DND-41 (cell line): ENCODE measurements around the gene ATG13.

Experiments
- CTCF ChIP-seq: IDR thresholded peaks from 2 replicates; pipeline ENCODE4 v1.5.1; 2012; ENCODE audit warnings: borderline replicate concordance, low read length, moderate library complexity, mild to moderate bottlenecking; ENCODE audit not compliant: poor library complexity, severe bottlenecking; ENCODE audit errors: extremely low read depth
- EZH2 ChIP-seq: IDR thresholded peaks from 3 replicates; pipeline ENCODE4 v1.6.1; 2012; ENCODE audit warnings: borderline replicate concordance, low read depth, mild to moderate bottlenecking, moderate library complexity, low read length, inconsistent platforms; ENCODE audit not compliant: severe bottlenecking

DNA sequence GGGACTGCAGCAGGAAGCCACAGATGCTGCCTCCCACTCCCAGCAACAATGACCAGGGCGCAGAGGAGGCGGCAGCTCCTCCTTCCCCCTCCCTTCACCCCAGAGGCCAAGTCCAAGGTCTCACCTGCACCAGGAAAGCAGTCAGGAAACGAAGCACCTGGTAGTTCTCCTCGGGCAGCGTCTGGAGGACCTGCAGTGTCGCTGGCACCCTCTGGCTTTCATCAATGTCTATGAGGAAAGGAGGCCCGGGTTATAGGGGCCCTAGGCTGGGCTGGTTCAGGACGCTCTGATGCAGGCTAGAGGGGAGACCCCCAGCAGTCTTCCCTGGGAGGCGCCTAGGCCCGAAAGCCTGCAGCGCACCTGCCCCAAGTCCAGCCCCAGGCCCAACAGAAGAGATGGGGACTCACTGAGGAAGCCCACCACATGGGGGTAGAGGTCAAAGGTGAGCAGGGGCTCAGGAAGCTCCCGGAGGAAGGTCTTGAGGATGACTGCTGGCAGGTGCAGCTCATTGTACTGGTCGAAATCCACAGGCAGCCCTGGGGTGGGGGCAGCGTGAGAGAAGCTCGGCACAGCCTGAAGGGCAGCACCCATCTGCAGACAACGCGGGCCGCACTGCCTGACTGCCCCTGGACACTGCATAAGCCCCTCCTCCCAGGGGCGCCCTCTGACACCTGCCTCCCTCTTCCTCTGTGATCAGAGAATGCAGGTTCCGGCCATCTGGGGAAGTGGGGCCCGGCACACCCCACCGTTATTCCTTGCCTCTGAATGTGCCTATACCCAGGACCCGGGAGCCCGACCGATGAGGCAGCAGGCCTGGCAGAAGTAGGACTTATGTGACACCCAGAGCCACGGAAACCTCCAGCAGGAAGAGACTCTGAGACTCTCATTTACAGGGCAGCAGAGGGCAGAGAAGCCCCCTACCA is 62.1 kb downstream of the ATG13 start:
- TF ChIP-seq CTCF (no peak), EZH2 (no peak)
